IMR-90 (cell line): ENCODE data around the gene PLPP3.

ENCODE experiments used
- FOS ChIP-seq: fragments of 150-350 bp; IDR thresholded peaks from 2 replicates; pipeline ENCODE4 v1.6.1; 2016; ENCODE audit warnings: low read depth, low read length
- POLR2A ChIP-seq: IDR thresholded peaks from 2 replicates; pipeline ENCODE4 v1.6.1; 2012; ENCODE audit warnings: mild to moderate bottlenecking, low read depth, low read length
- RFX5 ChIP-seq: IDR thresholded peaks from 2 replicates; pipeline ENCODE4 v1.8.0; 2012; ENCODE audit warnings: low read depth, mild to moderate bottlenecking, low read length, moderate library complexity
- SMC3 ChIP-seq: fragments of 150-350 bp; IDR thresholded peaks from 2 replicates; pipeline ENCODE4 v1.6.1; 2016; ENCODE audit warnings: low read depth, mild to moderate bottlenecking, antibody characterized with exemption, low read length, moderate library complexity
- TF ChIP-seq, protein P1 (sequence below): conservative IDR thresholded peaks from 2 replicates; pipeline ENCODE4 v1.5.1; 2012; ENCODE audit warnings: mild to moderate bottlenecking, low read depth, low read length, improper control_type of control experiment
- TF ChIP-seq, protein P2 (sequence below): fragments of 150-350 bp; IDR thresholded peaks from 2 replicates; pipeline ENCODE4 v1.6.1; 2016; ENCODE audit warnings: low read depth, mild to moderate bottlenecking, low read length, moderate library complexity, borderline replicate concordance

GRCh38 chr1:56491441-56491840 lies 87.9 kb downstream of the PLPP3 start:
- TF ChIP-seq RFX5: no peak
- TF ChIP-seq POLR2A: no peak
- TF ChIP-seq, protein P1, sequence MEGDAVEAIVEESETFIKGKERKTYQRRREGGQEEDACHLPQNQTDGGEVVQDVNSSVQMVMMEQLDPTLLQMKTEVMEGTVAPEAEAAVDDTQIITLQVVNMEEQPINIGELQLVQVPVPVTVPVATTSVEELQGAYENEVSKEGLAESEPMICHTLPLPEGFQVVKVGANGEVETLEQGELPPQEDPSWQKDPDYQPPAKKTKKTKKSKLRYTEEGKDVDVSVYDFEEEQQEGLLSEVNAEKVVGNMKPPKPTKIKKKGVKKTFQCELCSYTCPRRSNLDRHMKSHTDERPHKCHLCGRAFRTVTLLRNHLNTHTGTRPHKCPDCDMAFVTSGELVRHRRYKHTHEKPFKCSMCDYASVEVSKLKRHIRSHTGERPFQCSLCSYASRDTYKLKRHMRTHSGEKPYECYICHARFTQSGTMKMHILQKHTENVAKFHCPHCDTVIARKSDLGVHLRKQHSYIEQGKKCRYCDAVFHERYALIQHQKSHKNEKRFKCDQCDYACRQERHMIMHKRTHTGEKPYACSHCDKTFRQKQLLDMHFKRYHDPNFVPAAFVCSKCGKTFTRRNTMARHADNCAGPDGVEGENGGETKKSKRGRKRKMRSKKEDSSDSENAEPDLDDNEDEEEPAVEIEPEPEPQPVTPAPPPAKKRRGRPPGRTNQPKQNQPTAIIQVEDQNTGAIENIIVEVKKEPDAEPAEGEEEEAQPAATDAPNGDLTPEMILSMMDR: no peak
- TF ChIP-seq, protein P2, sequence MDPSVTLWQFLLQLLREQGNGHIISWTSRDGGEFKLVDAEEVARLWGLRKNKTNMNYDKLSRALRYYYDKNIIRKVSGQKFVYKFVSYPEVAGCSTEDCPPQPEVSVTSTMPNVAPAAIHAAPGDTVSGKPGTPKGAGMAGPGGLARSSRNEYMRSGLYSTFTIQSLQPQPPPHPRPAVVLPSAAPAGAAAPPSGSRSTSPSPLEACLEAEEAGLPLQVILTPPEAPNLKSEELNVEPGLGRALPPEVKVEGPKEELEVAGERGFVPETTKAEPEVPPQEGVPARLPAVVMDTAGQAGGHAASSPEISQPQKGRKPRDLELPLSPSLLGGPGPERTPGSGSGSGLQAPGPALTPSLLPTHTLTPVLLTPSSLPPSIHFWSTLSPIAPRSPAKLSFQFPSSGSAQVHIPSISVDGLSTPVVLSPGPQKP: no peak
- no peak for TF ChIP-seq FOS
- TF ChIP-seq SMC3: no peak
